Prostate gland (tissue), 2 donors: ENCODE results near the gene LRRN4.

Source experiments
- POLR2A ChIP-seq: fragments of 450-650 bp; IDR thresholded peaks from one replicate; pipeline ENCODE4 v1.6.1; 2016; ENCODE audit warnings: antibody characterized with exemption, mild to moderate bottlenecking
- TF ChIP-seq, protein P1 (sequence below), 4 experiments: fragments of 200-600 bp in 2 of 4; fragments of 450-650 bp in 2 of 4; sonication (generic) in 2 of 4; IDR thresholded peaks; 1 replicate in 3 of 4; 2 replicates in 1 of 4; pipeline ENCODE4 v1.5.1; 2016 to 2019; ENCODE audit warnings: antibody characterized with exemption in 4 of 4, mild to moderate bottlenecking in 2 of 4, moderate library complexity in 2 of 4

DNA sequence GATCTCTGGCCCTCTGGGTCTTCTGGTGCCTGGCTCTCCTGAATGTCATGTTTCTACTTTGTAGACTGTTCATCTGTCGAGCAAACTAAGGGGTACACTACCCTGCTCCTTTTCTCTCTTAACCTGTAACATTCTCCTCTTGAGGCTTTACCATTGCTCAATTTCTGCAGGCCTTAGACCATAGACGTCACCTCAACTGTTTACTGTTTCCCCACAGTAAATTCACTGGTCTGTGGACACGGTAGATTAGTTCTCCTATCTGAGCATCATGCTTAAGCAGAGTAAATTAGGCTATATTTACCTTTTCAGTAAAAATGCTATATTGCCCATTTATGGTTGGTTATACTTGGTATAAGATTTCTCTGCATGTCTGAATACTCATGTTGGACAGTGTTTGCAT is 62.9 kb downstream of the LRRN4 start:
- TF ChIP-seq, protein P1, sequence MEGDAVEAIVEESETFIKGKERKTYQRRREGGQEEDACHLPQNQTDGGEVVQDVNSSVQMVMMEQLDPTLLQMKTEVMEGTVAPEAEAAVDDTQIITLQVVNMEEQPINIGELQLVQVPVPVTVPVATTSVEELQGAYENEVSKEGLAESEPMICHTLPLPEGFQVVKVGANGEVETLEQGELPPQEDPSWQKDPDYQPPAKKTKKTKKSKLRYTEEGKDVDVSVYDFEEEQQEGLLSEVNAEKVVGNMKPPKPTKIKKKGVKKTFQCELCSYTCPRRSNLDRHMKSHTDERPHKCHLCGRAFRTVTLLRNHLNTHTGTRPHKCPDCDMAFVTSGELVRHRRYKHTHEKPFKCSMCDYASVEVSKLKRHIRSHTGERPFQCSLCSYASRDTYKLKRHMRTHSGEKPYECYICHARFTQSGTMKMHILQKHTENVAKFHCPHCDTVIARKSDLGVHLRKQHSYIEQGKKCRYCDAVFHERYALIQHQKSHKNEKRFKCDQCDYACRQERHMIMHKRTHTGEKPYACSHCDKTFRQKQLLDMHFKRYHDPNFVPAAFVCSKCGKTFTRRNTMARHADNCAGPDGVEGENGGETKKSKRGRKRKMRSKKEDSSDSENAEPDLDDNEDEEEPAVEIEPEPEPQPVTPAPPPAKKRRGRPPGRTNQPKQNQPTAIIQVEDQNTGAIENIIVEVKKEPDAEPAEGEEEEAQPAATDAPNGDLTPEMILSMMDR (IDR thresholded peaks at IDR 0.05): no peak
- TF ChIP-seq POLR2A: no peak
